ENCODE results near the gene FSTL3. TPM values are rescaled to one million over a fixed set of nuclear protein-coding genes. Genes with fewer than 3 reads are reported as not detected.
"Not testable (repeated sequence)": the region's sequence is repeated elsewhere in the genome, so short reads cannot be mapped to it uniquely, and the experiment has no call there.

The FSTL3 gene
- total and polyA plus RNA-seq, 4 donors, result 2.2 to 8.4 (median 6.0) TPM

DNA sequence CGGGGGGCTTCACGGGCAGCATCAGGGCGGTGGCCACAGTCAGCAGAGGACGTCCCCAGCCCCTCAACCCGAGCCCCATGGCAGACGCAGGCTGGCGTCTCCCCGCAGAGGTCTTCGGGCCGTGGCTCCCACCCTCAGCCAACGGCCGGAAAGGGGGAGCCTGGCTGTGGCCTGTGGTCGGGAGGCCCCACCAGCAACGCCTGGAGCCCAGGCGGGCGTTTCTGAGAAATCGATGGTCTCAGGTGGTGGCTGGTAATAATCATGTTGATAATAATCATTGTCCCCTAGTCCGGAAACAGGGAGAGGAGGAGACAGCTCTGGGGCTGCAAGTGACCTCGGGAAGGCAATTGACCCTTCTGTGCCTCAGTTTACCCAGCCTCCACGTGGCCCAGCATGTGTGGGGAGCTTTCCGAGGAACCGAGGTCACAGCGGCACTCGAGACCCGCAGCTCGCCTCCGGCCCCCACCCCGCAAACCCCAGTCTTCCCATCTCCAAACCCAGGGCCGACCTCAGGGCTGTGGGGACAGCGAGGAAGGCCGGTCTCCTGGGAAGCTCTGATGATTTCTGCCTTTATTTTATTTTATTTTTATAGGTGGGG lies 19.3 kb downstream of the FSTL3 start, which contains the start of gene PRSS57:
PRSS57 (minus strand) TSS at position 101 of the 598 bp plus-strand sequence; CDS start at position 79, 22 bp downstream.
- H3K4me1 ChIP-seq (ENCODE audit: control insufficient read depth in 4 of 4, insufficient read depth in 4 of 4, low read length in 3 of 4), result no peaks in the 10 kb centered on the region
- H3K9ac ChIP-seq (ENCODE audit: low read depth in 1 of 2, low read length in 2 of 2), result no peak within 1 kb of the TSS
- TF ChIP-seq, protein P1, sequence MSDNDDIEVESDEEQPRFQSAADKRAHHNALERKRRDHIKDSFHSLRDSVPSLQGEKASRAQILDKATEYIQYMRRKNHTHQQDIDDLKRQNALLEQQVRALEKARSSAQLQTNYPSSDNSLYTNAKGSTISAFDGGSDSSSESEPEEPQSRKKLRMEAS (IDR thresholded peaks at IDR 0.05), result no peak
- TF ChIP-seq FOXA1 (IDR thresholded peaks at IDR 0.05) (no peak), EGR1 (IDR thresholded peaks at IDR 0.05; ENCODE audit: low read depth in 2 of 2) (no peak), JUND (IDR thresholded peaks at IDR 0.05) (no peak), HNF4A (conservative IDR thresholded peaks at IDR 0.05) (no peak), ATF3 (IDR thresholded peaks at IDR 0.05) (no peak), NR2F2 (IDR thresholded peaks at IDR 0.05) (no peak), HNF4G (IDR thresholded peaks at IDR 0.05) (no peak), GABPA (IDR thresholded peaks at IDR 0.05 in 1 of 2, conservative IDR thresholded peaks at IDR 0.05 in 1 of 2) (no peak), REST (IDR thresholded peaks at IDR 0.05) (no peak), ZBTB33 (IDR thresholded peaks at IDR 0.05) (no peak), RAD21 (IDR thresholded peaks at IDR 0.05) (no peak)
- TF ChIP-seq, protein P2, sequence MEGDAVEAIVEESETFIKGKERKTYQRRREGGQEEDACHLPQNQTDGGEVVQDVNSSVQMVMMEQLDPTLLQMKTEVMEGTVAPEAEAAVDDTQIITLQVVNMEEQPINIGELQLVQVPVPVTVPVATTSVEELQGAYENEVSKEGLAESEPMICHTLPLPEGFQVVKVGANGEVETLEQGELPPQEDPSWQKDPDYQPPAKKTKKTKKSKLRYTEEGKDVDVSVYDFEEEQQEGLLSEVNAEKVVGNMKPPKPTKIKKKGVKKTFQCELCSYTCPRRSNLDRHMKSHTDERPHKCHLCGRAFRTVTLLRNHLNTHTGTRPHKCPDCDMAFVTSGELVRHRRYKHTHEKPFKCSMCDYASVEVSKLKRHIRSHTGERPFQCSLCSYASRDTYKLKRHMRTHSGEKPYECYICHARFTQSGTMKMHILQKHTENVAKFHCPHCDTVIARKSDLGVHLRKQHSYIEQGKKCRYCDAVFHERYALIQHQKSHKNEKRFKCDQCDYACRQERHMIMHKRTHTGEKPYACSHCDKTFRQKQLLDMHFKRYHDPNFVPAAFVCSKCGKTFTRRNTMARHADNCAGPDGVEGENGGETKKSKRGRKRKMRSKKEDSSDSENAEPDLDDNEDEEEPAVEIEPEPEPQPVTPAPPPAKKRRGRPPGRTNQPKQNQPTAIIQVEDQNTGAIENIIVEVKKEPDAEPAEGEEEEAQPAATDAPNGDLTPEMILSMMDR (IDR thresholded peaks at IDR 0.05; ENCODE audit: low read depth, low read length, missing input control), result no peak
- no peak within 1 kb of the TSS for H3K4me3 ChIP-seq (ENCODE audit: low read depth in 1 of 3, low read length in 3 of 3)
- no peaks in the 10 kb centered on the region for H3K36me3 ChIP-seq (ENCODE audit: control insufficient read depth in 4 of 4, insufficient read depth in 3 of 4, low read depth in 1 of 4, low read length in 3 of 4)
- no peaks in the 10 kb centered on the region for H3K9me3 ChIP-seq (ENCODE audit: control insufficient read depth in 4 of 4, low read length in 3 of 4)
- WGBS, result 64% methylated on average over 31 of the region's 31 CpGs
- no peak for DNase-seq (ENCODE audit: low spot score)
- no peaks in the 10 kb centered on the region for H3K27me3 ChIP-seq (ENCODE audit: control insufficient read depth in 4 of 4, insufficient read depth in 4 of 4, low read length in 3 of 4)
- H3K27ac ChIP-seq (ENCODE audit: low read depth in 1 of 2, low read length in 2 of 2), result no peak within 1 kb of the TSS

DNA sequence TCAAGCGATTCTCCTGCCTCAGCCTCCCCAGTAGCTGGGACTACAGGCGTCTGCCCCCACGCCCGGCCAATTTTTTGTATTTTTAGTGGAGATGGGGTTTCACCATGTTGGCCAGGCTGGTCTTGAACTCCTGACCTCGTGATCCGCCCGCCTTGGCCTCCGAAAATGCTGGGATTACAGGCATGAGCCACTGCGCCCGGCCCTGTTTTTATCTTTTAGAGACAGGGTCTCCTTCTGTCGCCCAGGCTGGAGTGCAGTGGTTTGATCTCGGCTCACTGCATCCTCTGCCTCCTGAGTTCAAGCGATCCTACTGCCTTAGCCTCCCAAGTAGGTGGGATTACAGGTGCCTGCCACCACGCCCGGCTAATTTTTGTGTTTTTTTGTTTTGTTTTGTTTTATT lies 22.3 kb downstream of the FSTL3 start:
- not testable (repeated sequence) for H3K9me3 ChIP-seq (ENCODE audit: control insufficient read depth in 4 of 4, low read length in 3 of 4); H3K36me3 ChIP-seq (ENCODE audit: control insufficient read depth in 4 of 4, insufficient read depth in 3 of 4, low read depth in 1 of 4, low read length in 3 of 4); H3K4me1 ChIP-seq (ENCODE audit: control insufficient read depth in 4 of 4, insufficient read depth in 4 of 4, low read length in 3 of 4); H3K9ac ChIP-seq (ENCODE audit: low read depth in 1 of 2, low read length in 2 of 2); H3K27me3 ChIP-seq (ENCODE audit: control insufficient read depth in 4 of 4, insufficient read depth in 4 of 4, low read length in 3 of 4); DNase-seq (ENCODE audit: low spot score); H3K4me3 ChIP-seq (ENCODE audit: low read depth in 1 of 3, low read length in 3 of 3); H3K27ac ChIP-seq (ENCODE audit: low read depth in 1 of 2, low read length in 2 of 2)
- 90% methylated on average over 15 of the region's 15 CpGs for WGBS

- 71% methylated on average over 14 of the region's 14 CpGs for WGBS
- not testable (repeated sequence) for H3K27ac ChIP-seq (ENCODE audit: low read depth in 1 of 2, low read length in 2 of 2); H3K36me3 ChIP-seq (ENCODE audit: control insufficient read depth in 4 of 4, insufficient read depth in 3 of 4, low read depth in 1 of 4, low read length in 3 of 4); H3K4me3 ChIP-seq (ENCODE audit: low read depth in 1 of 3, low read length in 3 of 3); H3K9me3 ChIP-seq (ENCODE audit: control insufficient read depth in 4 of 4, low read length in 3 of 4); DNase-seq (ENCODE audit: low spot score); H3K27me3 ChIP-seq (ENCODE audit: control insufficient read depth in 4 of 4, insufficient read depth in 4 of 4, low read length in 3 of 4); H3K4me1 ChIP-seq (ENCODE audit: control insufficient read depth in 4 of 4, insufficient read depth in 4 of 4, low read length in 3 of 4); H3K9ac ChIP-seq (ENCODE audit: low read depth in 1 of 2, low read length in 2 of 2)
Observed at GRCh38 chr19:699885-700284, 23.7 kb downstream of the FSTL3 start.

DNA sequence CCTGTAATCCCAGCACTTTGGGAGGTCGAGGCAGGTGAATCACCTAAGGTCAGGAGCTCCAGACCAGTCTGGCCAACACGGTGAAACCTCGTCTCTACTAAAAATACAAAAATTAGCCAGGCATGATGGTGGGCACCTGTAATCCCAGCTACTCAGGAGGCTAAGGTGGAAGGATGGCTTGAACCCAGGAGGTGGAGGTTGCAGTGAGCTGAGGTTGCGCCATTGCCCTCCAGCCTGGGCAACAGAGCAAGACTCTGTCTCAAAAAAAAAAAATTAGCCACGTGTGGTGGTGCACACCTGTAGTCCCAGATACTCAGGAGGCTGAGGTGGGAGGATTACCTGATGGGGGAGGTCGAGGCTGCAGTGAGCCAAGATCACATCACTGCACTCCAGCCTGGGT lies 26.7 kb downstream of the FSTL3 start:
- H3K4me3 ChIP-seq (ENCODE audit: low read depth in 1 of 3, low read length in 3 of 3), result not testable (repeated sequence)

More for the DNA sequence above, 26.7 kb downstream of the FSTL3 start:
- H3K4me1 ChIP-seq (ENCODE audit: control insufficient read depth in 4 of 4, insufficient read depth in 4 of 4, low read length in 3 of 4); DNase-seq (ENCODE audit: low spot score); H3K27me3 ChIP-seq (ENCODE audit: control insufficient read depth in 4 of 4, insufficient read depth in 4 of 4, low read length in 3 of 4); H3K27ac ChIP-seq (ENCODE audit: low read depth in 1 of 2, low read length in 2 of 2); H3K9me3 ChIP-seq (ENCODE audit: control insufficient read depth in 4 of 4, low read length in 3 of 4); H3K36me3 ChIP-seq (ENCODE audit: control insufficient read depth in 4 of 4, insufficient read depth in 3 of 4, low read depth in 1 of 4, low read length in 3 of 4); H3K9ac ChIP-seq (ENCODE audit: low read depth in 1 of 2, low read length in 2 of 2): not testable (repeated sequence)
- 74% methylated on average over 6 of the region's 6 CpGs for WGBS
